GM15510 (cell line): ENCODE measurements around the gene CFP.

Source experiments
- POLR2A ChIP-seq: IDR thresholded peaks from 3 replicates; pipeline ENCODE4 v1.6.1; 2011; ENCODE audit warnings: borderline replicate concordance; ENCODE audit not compliant: insufficient read length; ENCODE audit errors: extremely low read depth

Gene CFP

GRCh38 chrX:47645530-47645929 is 15.8 kb upstream of the CFP start:
- no peak for TF ChIP-seq POLR2A

DNA sequence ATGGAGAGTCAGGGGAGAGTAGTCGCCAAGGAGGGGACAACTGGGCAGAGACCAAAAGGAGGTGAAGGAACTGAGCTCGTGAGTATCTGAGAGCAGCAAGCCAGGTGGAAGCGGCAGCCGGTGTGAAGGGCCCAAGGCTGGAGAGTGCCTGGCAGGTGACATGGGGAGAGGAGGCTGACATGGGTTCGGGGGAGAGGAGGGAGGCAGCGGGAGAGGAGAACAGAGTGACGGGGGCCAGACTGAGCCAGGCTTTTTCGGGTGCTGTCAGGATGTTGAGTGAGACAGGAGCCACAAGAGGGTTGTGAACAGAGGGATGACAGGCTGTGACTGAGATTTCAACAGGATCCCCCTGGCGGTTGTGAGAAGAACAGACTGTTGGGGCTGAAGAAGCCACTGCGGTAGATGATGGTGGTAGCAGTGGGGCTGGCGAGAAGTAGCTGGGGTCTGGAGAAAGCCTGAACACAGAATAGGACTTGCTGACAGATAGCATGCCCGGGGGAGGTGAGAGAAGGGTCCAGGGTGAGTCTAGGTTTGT is 14.9 kb upstream of the CFP start:
- TF ChIP-seq POLR2A: no peak

DNA sequence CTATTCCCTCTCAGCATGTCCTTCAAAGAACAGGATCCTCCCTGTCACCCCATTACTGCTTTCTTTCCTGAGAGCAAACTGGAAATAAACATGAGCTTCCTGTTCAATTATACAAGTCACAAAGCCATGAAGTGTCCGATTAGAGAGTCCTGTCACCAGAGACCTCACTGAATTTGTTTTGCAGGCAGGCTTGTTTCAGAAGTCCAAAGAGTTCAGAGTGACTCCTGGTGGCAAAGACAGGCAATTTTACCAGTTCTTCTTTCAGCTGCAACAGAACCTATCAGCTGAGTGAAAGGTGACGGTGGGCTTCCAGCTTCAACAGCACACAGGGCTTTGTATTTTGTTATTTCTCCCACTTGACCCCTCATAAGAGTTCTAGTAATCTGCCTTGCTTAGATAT is 14.2 kb upstream of the CFP start:
- no peak for TF ChIP-seq POLR2A

DNA sequence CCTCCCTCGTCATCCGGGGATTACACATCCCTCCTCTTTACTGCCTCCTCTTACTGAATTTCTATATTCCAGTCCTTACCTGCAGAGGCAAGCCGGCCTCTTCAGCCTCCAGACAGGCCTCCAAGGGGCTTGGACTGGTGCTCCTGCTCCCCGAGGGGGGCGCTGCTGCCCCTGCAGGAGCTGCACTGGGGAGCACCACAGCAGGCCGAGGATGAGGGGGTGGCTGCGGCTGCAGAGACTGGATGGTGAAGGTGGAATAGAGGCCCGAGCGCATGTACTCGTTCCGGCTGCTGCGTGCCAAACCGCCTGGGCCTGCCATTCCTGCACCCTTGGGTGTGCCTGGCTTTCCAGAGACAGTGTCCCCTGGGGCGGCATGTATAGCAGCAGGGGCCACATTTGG is 9.1 kb upstream of the CFP start:
- TF ChIP-seq POLR2A: no peak

GRCh38 chrX:47637546-47638195 is 7.9 kb upstream of the CFP start:
- TF ChIP-seq POLR2A: no peak

DNA sequence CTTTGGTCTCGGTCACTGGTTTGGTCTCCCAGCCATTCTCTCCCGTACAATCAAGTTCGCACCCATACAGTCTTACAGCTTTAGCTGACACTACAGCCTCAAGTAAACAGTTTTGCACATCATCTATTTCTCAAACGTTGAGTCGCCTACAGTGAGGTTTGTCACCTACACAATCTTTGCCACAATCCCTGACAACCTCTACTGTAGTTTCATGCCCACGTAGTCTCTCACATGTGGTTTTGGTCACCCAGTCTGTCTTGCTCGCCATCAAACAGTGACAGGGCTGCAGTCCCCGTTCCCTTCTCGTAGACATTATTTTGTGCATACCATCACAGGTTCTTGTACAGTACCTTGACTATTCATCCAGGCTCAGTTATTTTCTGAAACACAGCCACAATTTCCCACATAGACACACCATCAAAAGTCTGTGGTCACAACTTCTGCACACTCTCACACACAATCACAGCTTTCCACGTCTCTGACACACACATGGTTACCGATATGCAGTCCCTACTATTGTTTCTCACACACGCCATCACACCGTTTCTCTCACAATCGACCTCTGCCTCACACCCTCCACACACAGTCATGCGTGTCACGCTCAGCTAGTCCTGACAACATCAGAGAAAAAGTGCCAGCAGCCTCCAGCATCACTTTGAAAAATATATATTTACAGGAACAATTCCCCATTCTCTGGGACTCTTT is 5.3 kb upstream of the CFP start:
- TF ChIP-seq POLR2A: no peak

- no peak for TF ChIP-seq POLR2A
Measured at GRCh38 chrX:47633689-47634590, 4.2 kb upstream of the CFP start.

DNA sequence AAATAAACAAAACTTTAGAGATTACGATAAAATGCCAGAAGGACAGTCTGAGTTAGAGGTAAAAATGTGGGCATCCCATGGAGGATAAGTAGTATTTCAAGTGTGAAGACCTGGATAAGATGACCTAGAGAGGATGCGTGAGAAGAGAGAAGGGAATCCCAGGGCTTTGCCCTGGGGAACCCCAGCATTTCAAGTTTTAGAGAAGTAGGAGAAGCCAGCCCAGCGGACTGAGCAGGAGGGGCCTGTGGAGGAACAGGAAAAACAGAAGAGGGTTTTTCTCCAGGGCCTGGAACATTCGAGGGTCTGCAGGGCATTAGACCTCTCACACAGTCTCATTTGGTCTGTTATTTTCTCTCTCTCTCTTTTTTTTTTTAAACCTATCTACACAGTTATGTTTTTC is 2.9 kb upstream of the CFP start:
- no peak for TF ChIP-seq POLR2A

- TF ChIP-seq POLR2A: no peak
Measured at GRCh38 chrX:47631676-47632075, 1.9 kb upstream of the CFP start.

- no peak for TF ChIP-seq POLR2A
Measured at GRCh38 chrX:47628982-47629381, 748 bp downstream of the CFP start.

DNA sequence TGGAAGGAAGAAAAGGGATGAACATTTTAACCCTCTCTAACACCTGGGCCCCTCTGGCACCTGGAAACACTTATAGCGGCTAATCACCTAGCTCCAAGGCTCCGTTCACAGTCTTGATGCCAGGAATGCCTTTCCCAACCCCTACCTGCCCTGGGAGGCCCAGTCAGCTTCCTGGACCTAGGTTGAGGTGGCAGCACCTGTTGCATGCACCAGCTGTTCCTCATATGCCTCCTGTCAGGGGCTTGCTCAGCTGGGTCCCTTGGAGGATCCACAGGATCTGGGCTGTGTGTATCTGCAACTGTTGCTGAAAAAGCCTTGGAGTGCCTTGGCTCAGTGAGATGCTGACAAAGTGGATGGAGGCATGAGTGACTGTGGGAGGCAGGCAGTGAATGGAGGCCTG is 4.4 kb downstream of the CFP start:
- TF ChIP-seq POLR2A: no peak

DNA sequence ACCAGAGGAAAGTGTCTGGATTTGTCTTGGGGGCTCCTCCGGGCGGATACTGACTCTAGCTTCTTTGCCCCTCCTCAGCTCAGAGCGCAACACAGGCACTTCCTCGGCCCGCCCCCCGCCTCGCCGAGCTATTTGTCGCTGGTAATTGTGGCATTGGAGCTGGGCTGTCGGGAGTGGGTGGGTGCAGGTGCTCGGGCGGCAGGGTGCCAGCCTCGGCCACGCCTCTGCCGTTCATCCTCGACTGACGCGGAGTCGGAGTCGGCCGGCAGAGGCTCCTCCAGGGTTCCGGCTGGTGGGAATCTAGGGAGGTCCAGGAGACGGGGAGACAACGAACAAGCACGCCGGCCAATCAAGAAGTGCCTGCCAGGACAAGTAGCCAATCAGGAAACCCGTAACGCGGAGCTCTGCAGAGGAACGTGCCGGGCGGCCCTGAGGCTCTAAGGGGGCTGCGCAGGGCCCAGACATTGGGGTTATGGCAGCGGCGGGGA is 6.1 kb downstream of the CFP start:
- no peak for TF ChIP-seq POLR2A

GRCh38 chrX:47621851-47622250 is 7.9 kb downstream of the CFP start:
- TF ChIP-seq POLR2A: no peak

DNA sequence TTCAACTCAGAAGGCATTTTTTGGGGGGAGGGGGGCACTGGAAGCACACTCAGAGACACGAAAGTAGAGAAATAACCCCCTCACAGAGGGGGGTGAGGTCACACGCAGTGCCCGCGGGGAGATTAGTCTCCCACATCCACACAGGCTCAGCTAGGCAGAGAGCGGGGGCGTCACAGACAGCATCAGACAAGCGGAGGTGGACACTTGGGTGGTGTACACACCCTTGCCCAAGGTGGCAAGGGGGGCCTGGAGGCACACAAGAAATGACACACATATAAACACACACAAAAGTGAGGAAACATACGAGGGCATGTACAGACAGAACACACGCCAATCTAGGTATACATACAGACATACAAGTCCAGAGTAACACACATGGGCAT is 9.4 kb downstream of the CFP start:
- TF ChIP-seq POLR2A: no peak
